ENCODE data around the gene LDHD. TPM values are rescaled to one million over a fixed set of nuclear protein-coding genes. Genes with fewer than 3 reads are reported as not detected.

LDHD gene
- total RNA-seq, 1 experiment from 2014 or later = 0.96 TPM

GRCh38 chr16:75063549-75064088, 53.0 kb downstream of the LDHD start:
- DNase-seq (ENCODE audit: low read depth) = no peak

GRCh38 chr16:75062976-75063346, 53.6 kb downstream of the LDHD start:
- no peak for DNase-seq (ENCODE audit: low read depth)

GRCh38 chr16:75062135-75062975, 54.2 kb downstream of the LDHD start:
- DNase-seq (ENCODE audit: low read depth) = no peak

Other genes starting within 250 kb of the LDHD start
- 8.5 and 10.1 TPM in 2 replicates for gene WDR59, start 131.7 kb downstream of the LDHD start, total RNA-seq (2014; rRNA removed; shearing (Covaris generic))
- 11.4 and 12.0 TPM in 2 replicates for gene ZNRF1, start 117.8 kb downstream of the LDHD start, total RNA-seq (2014; rRNA removed; shearing (Covaris generic))
- 17.2 and 21.3 TPM in 2 replicates for gene ZFP1, start 31.7 kb upstream of the LDHD start, total RNA-seq (2014; rRNA removed; shearing (Covaris generic))
- not detected in 2 replicates for gene CTRB2, start 90.4 kb upstream of the LDHD start, total RNA-seq (2014; rRNA removed; shearing (Covaris generic))
- gene CTRB1, start 102.2 kb upstream of the LDHD start, total RNA-seq (2014; rRNA removed; shearing (Covaris generic)) = not detected in 2 replicates
- 19.7 and 20.3 TPM in 2 replicates for gene BCAR1, start 134.8 kb upstream of the LDHD start, total RNA-seq (2014; rRNA removed; shearing (Covaris generic))

Measured in RPMI7951 (cell line).